HG03521 (cell line): ENCODE results near the gene WBP2.

Experiments used
- ATAC-seq: cut with Tn5 transposase; IDR thresholded peaks from one replicate; pipeline ENCODE4 v1.9.1; 2021; ENCODE audit warnings: mild to moderate bottlenecking, moderate library complexity; ENCODE audit not compliant: unreplicated experiment

The WBP2 gene

DNA sequence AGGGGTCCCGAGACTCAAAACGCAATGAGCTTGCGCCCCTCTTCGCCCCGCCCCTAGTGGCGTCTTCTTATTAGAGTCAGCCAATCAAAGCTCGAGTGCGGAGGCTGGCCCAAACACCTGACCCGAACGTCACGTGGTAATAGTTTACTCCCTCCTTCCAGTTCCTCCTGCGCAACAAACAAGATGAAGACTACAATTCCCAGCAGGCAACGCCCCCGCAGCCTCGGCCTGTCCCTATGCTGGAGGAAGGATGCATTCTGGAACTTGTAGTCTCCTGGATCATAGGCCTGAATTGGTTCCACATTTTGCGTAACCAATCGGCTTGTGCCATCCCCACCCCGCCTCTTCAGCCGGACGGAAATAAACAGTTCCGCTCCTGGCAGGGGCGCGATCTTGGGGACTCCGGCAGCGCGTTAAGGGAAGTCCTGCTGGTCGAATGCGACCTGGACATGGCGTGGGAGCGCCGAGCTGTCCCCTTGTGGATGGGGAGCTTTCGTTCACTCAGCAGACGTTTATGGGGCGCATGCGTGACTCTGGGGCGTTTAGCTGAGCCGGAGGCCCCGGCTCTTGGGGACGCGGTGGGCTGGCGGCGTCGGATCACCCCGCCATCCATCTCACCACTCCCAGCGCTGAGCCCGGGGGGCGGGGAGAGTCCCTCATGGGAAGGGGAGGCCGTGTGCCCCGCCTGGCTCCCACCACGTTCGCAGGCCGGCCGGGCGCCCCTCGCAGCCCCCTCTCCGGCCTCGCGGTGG is at the start of gene WBP2:
TSS of gene WBP2 (minus strand) at position 26 of the 752 bp plus-strand sequence. CDS start 38 bp downstream, outside the sequence.
- peak; percentile 86 for ATAC-seq

DNA sequence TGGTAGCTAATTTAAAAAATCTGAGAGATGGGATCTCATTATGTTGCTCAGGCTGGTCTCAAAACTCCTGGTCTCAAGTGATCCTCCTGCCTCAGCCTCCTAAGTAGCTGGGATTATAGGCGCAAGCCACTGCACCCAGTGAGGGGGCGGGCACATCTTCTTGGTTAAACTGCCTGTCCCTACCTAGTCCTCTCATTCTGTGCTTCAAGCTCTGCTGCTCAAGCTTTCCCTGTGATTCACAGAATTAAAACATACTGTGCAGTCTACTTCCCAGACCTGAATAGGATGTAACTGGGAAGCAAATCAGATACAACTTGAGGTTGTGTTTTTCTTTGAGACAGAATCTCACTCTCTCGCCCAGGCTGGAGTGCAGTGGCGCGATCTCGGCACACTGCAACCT is 47.3 kb upstream of the WBP2 start:
- ATAC-seq: no peak

DNA sequence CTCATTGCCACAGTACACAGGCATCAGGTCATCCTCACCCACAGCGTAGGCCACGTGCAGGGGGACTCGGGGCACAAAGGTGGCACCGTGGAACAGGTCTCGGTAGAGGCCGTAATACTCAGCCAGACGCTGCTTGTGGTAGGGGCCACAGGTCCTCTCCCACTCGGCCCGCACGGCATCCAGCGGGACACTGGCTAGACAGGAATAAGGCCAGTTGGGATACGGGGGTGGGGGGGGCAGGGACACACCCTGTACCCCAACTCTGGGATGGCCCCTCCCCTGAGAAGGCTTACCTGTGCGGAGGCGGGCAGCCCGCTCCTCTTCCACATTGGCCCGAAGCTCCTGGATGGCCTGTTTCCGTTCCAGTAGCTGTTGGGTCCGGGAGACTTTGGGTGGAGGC is 46.6 kb upstream of the WBP2 start:
- no peak for ATAC-seq

- ATAC-seq: no peak
These were observed 45.8 kb upstream of the WBP2 start for GRCh38 chr17:75900691-75901533.

GRCh38 chr17:75899767-75900468 is 44.8 kb upstream of the WBP2 start:
- no peak for ATAC-seq

- ATAC-seq: no peak
These were observed 44.2 kb upstream of the WBP2 start for GRCh38 chr17:75899353-75899752.

DNA sequence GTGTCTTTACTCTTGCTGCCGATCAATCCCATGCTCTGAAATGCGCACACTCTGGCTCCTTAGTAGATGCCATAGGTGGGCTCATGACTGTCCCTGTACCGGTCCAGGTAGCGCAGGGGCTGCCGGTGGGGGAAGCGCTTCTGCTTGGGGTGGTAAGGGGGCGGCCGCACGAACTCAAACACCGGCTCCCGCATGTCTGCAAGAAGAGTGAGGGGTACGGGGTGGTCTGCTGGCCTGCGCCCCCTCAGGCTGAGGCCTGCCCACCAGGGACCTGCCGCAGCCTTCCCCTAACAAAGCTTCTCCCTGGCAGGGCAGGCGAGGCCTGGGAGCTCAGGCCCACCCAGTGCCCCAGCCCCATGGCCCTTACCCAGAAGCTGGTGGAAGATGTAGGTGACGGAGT is 43.7 kb upstream of the WBP2 start:
- ATAC-seq: no peak

DNA sequence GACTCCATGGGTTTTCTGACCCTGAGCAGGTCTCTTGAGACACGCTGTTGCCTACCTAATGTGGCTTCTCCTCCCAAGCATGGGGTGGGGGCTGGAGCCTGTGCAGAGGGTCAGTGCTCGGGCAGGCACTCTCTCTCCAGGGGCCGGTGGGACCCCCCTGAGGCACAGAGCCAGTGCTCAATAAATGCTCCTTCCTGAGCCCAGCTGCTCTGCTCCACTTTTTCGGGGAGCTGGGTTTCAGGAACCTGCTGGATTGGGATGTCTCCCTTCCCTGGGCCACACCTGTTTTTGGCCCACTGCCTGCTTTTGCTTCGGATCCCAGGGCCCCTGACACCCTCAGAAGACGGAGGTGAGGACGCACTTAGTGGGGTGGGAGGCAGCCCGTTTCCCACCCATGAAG is 42.9 kb upstream of the WBP2 start:
- ATAC-seq: no peak

DNA sequence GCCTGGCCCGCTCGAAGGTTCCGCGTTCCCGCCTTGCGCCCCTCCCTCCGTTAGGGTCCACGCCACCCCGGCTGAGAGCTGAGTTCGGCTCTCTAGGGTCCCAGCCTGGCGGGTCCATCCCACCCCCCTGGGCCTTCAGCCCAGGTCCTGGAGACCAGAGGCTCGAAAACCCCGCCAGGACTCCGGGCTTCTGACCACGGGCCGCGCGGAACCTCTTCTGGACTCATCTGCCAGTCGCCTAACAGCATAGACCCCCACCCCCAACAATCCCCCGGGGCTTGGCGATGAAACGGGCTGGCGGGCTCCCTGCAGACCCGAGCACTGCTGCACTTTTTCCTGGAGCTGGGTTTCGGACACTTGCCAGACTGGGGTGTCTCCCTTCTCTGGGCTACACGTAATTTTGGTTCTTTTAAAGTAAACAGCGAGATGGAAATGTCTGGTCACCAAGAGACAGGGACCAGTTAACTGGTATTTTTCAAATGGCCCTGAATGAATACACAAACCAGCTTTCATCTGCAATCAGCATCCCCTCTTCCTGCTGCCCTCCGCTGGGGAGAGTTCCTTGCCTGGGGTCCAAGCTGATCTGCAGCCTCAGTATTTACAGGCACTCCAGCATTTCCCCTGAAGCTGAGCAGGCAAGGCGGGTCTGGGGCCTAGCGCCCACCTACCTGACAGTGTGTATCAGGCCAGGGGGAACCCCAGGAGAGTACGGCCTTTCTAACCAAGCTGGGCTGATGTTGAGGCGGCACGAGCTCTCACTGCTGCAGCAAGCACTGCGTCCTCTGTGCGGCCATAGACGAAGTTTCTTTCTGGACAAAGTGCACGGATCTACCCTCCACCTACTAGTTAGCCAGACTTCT is 42.3 kb upstream of the WBP2 start:
- ATAC-seq: no peak

DNA sequence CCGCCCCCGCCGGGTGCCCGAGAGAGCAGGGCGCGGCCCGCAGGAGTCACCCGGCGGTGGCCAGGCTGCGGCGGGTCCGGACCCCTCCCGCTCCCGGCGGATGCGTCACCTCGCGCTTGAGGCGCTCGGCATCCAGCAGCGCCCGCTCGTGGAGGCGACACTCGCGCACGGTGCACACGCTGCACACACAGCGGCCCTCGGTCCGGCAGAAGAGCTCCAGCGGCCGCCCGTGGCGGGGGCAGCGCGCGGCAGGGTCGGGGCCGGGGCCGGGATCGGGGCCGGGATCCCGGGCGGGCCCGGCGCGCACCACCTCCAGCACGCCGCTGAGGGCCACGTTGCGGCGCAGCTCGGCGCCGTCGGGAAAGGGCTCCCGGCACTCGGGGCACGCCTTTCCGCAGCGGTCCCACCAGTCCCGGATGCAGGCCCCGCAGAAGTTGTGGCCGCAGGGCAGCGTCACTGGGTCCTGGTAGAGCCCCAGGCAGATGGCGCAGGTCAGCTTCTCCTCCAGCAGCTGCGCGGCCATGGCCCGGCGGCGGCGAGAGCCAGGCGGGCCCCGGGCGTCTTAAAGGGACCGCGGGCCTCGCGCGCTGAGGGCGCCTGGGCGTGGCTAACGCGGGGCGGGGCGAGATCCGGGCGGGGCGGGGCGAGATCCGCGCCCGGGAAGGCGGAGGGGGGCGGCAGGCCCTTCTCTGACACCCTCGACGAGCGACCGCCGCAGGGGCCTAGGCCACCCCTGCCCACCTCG is 41.5 kb upstream of the WBP2 start, which contains the start of gene TRIM65:
TSS of gene TRIM65 (minus strand) at position 537 of the 745 bp plus-strand sequence. CDS start at position 523, 14 bp downstream.
- ATAC-seq: peak; percentile 52

DNA sequence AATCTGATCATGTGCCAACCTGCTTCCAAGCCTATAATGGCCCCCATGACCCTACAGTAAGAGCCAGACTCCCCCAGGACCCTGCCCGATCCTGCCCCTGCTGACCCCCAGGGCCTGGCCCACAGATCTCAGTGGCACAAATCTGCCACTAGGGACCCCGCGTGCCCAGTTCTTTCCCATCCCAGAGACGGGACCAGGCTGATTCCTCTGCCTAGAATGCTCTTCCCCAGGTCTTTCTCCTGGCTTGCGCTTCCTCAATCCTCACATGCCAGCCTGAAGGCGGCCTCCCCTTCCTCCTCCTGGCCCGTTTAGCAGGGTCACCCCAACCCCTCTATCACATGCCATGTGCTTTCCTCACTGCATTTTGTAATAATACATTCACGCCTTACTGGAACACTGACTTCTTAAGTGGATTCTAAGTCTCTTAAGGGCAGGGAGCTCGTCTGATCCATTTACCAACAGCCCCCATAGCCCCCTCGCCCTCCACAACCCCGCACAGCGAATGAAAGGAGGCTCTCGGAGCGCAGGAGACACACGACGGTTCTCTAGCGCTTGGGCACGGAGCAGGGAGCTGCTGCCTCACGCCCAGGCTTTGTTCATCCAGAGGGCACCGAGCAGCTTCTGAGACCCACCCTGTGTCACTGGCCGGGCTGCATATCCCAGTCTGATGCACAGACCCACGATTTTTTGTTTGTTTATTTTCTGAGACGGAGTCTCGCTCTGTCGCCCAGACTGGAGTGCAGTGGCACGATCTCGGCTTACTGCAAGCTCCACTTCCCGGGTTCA is 40.4 kb upstream of the WBP2 start:
- ATAC-seq: no peak

DNA sequence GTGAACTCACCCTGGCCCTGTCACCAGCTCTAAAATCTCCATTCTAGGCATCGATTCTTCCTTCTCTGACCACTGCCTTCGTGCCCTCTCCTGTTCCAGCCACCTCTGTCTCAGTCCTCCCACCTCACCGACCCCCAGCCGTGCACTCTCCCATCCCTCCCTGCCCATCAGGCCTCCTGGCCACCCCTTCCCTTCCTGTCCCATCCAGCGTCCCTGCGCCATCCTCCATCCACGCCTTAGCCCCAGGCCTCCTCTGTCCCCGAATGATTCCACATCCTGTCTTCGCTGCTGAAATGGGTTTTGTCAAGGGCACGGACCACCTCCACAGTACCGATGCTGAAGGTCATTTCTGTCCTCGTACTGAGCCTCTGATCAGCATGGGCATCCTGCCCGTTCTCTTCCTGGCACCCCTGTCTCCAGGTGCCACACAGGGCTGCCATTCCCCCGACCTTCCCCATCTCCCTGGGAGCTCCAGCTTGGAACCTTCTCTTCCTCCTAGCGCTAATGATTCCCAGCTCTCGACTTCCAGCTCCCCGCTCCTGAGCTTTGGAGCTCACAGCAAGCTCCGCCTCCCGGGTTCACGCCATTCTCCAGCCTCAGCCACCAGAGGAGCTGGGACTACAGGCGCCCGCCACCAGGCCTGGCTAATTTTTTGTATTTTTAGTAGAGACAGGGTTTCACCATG is 39.1 kb upstream of the WBP2 start:
- no peak for ATAC-seq

DNA sequence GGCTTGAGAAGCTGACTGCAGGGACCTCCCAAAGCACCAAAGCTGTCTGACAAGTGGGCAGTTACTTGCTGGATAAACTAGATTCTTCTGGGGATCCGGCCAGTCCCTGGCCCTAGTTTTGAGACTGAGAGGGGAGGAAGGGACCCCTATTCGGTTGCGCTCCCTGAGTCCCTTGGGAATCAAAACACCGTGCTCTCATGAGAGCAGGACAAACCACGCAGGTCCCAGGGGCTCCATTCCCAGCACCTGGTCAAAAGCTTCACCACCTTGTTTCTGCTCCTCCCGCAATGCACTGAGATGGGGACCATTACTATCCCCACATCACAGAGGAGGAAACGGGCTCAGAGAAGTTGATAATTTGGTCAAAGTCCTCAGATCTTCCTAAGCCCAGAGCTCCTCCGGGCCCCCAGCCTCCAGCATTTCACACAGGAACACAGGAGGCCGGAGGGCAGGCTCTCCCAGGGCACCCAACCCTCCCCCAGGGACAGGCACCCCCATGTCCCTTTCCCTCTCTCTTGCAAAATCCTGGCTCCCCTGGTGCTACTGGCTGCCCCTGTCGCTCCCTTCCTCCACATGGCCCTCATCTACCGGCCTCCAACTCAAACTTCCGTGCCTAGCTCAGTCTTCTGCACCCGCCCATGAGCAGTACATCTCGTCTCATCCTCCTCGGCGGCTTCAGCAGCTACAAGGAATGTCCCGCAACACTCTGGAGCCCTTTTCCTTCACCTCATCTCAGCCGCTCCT is 38.3 kb upstream of the WBP2 start:
- ATAC-seq: no peak

GRCh38 chr17:75892556-75893224 is 37.6 kb upstream of the WBP2 start:
- no peak for ATAC-seq

GRCh38 chr17:75891605-75892555 is 36.7 kb upstream of the WBP2 start:
- no peak for ATAC-seq

DNA sequence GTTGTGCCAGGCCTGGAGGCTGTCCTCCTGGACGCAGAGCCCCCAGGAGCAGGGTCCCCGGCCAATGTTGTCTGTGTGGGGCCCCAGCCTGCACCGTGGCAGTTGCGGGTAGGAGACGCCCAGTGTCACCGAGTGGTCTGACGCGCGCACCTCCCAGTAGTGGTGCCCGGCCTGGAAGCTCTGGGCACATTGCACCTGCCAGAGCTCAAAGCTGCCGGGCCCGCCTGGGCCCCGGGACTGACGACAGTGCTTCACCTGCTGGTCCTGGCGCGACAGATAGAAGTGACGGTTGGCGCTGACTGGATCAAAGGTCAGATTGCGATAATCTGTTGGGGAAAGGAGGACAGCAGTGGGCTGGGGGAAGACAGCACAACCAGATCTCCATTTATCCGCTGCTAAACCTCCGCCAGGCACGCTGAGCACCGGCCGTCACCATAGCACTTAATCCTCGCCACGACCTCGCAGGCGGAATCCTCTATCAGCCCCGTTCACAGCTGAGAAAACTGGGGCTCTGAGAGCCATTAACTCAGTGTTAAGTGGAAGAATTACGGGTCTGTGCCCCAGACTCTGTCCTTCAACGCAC is 36.0 kb upstream of the WBP2 start:
- no peak for ATAC-seq
